DND-41 (cell line): ENCODE results near the gene TEC.

Experiments used
- ATAC-seq: fragments of 200-7000 bp; cut with Tn5 transposase; 3 replicates; pipeline ENCODE4 v1.9.1; 2021; ENCODE audit warnings: low read depth; ENCODE audit not compliant: insufficient read depth
- DNase-seq: peaks from one replicate; pipeline ENCODE4 v3.0.0-alpha.2; 2020
- H2AFZ ChIP-seq: 2 replicates; pipeline ENCODE4 v1.6.0; 2012; ENCODE audit warnings: low read depth, low read length
- H3K27ac ChIP-seq: 2 replicates; pipeline ENCODE4 v1.5.1; 2012; ENCODE audit warnings: low read length, inconsistent platforms
- H3K27me3 ChIP-seq: fragments of 200-600 bp; sonication (generic); 2 replicates; pipeline ENCODE4 v1.6.0; 2012; ENCODE audit warnings: low read length, mild to moderate bottlenecking, inconsistent platforms; ENCODE audit not compliant: insufficient read depth, poor library complexity
- H3K36me3 ChIP-seq: 2 replicates; pipeline ENCODE4 v1.5.1; 2012; ENCODE audit warnings: low read length, inconsistent platforms; ENCODE audit not compliant: insufficient read depth
- H3K4me1 ChIP-seq: 2 replicates; pipeline ENCODE4 v1.5.1; 2012; ENCODE audit warnings: mild to moderate bottlenecking, low read length; ENCODE audit not compliant: insufficient read depth
- H3K4me2 ChIP-seq: 2 replicates; pipeline ENCODE4 v1.6.0; 2012; ENCODE audit warnings: mild to moderate bottlenecking, moderate library complexity, low read length, inconsistent platforms; ENCODE audit not compliant: insufficient read depth
- H3K4me3 ChIP-seq, 2 experiments: fragments of 200-600 bp in 1 of 2; shearing (Covaris generic) in 1 of 2; 2 replicates each; pipeline ENCODE4 v1.5.1; 2012 to 2016; ENCODE audit warnings: inconsistent platforms in 2 of 2, low read length in 2 of 2, mild to moderate bottlenecking in 2 of 2, low read depth in 1 of 2, moderate library complexity in 1 of 2
- H3K79me2 ChIP-seq: 2 replicates; pipeline ENCODE4 v1.6.0; 2012; ENCODE audit warnings: low read length, inconsistent platforms; ENCODE audit not compliant: insufficient read depth
- H3K9ac ChIP-seq: 2 replicates; pipeline ENCODE4 v1.6.0; 2012; ENCODE audit warnings: low read depth, mild to moderate bottlenecking, inconsistent platforms, low read length, moderate library complexity
- H3K9me3 ChIP-seq: 2 replicates; pipeline ENCODE4 v1.5.1; 2012; ENCODE audit warnings: low read length, moderate library complexity, mild to moderate bottlenecking, inconsistent platforms; ENCODE audit not compliant: insufficient read depth, severe bottlenecking
- H4K20me1 ChIP-seq: 2 replicates; pipeline ENCODE4 v1.6.0; 2012; ENCODE audit warnings: low read length; ENCODE audit not compliant: insufficient read depth
- CTCF ChIP-seq: IDR thresholded peaks from 2 replicates; pipeline ENCODE4 v1.5.1; 2012; ENCODE audit warnings: borderline replicate concordance, low read length, moderate library complexity, mild to moderate bottlenecking; ENCODE audit not compliant: poor library complexity, severe bottlenecking; ENCODE audit errors: extremely low read depth
- EZH2 ChIP-seq: IDR thresholded peaks from 3 replicates; pipeline ENCODE4 v1.6.1; 2012; ENCODE audit warnings: borderline replicate concordance, low read depth, mild to moderate bottlenecking, moderate library complexity, low read length, inconsistent platforms; ENCODE audit not compliant: severe bottlenecking

Gene TEC

GRCh38 chr4:48196758-48197504 is 72.7 kb downstream of the TEC start:
- Histone ChIP-seq H3K4me2 (no peak overlapping the region), H3K4me1 (no peaks in the 10 kb centered on the region), H3K79me2 (no peaks in the 10 kb centered on the region), H3K27me3 (no peaks in the 10 kb centered on the region), H4K20me1 (no peaks in the 10 kb centered on the region), H3K9ac (no peak overlapping the region), H2AFZ (no peak overlapping the region), H3K9me3 (no peaks in the 10 kb centered on the region), H3K4me3 (no peak overlapping the region), H3K27ac (no peak overlapping the region), H3K36me3 (no peaks in the 10 kb centered on the region)
- DNase-seq (no peak), ATAC-seq (no peak)
- TF ChIP-seq CTCF = no peak
- TF ChIP-seq EZH2 = no peak

GRCh38 chr4:48195853-48196252 is 73.8 kb downstream of the TEC start:
- TF ChIP-seq CTCF = no peak
- no peak for TF ChIP-seq EZH2
- Histone ChIP-seq H3K36me3 (no peaks in the 10 kb centered on the region), H3K27me3 (no peaks in the 10 kb centered on the region), H3K4me1 (no peaks in the 10 kb centered on the region), H4K20me1 (no peaks in the 10 kb centered on the region), H3K79me2 (no peaks in the 10 kb centered on the region), H3K4me3 (no peak overlapping the region), H3K9me3 (no peaks in the 10 kb centered on the region), H3K27ac (no peak overlapping the region), H3K4me2 (no peak overlapping the region), H3K9ac (no peak overlapping the region), H2AFZ (no peak overlapping the region)
- ATAC-seq (no peak), DNase-seq (no peak)

GRCh38 chr4:48195374-48195773 is 74.3 kb downstream of the TEC start:
- Histone ChIP-seq H3K4me2 (no peak overlapping the region), H4K20me1 (no peaks in the 10 kb centered on the region), H3K9me3 (no peaks in the 10 kb centered on the region), H3K27me3 (no peaks in the 10 kb centered on the region), H3K4me1 (no peaks in the 10 kb centered on the region), H3K4me3 (no peak overlapping the region), H3K36me3 (no peaks in the 10 kb centered on the region), H3K79me2 (no peaks in the 10 kb centered on the region), H3K27ac (no peak overlapping the region), H3K9ac (no peak overlapping the region), H2AFZ (no peak overlapping the region)
- DNase-seq (no peak), ATAC-seq (no peak)
- TF ChIP-seq EZH2 = no peak
- TF ChIP-seq CTCF = no peak

- Histone ChIP-seq H4K20me1 (no peaks in the 10 kb centered on the region), H3K27me3 (no peaks in the 10 kb centered on the region), H3K9ac (no peak overlapping the region), H3K9me3 (no peaks in the 10 kb centered on the region), H3K36me3 (no peaks in the 10 kb centered on the region), H3K4me1 (no peaks in the 10 kb centered on the region), H2AFZ (no peak overlapping the region), H3K4me2 (no peak overlapping the region), H3K27ac (no peak overlapping the region), H3K79me2 (no peaks in the 10 kb centered on the region), H3K4me3 (no peak overlapping the region)
- ATAC-seq = no peak
- DNase-seq = no peak
- TF ChIP-seq CTCF (no peak), EZH2 (no peak)
Observed at GRCh38 chr4:48194971-48195370, 74.7 kb downstream of the TEC start.
